Heart left ventricle (tissue), 13 donors: ENCODE data around the gene SLC41A1.

Experiments used
- CTCF ChIP-seq, 12 donors: fragments of 200-600 bp; sonication (generic) in 4 of 12; IDR thresholded peaks; one replicate each; pipeline versions ENCODE4 v1.5.0 to v1.8.0; 2018 to 2022; ENCODE audit warnings: antibody characterized with exemption in 12 of 12, mild to moderate bottlenecking in 5 of 12
- POLR2A ChIP-seq, 2 donors: fragments of 450-650 bp; IDR thresholded peaks; one replicate each; pipeline ENCODE4 v1.6.1; 2017; ENCODE audit warnings: antibody characterized with exemption in 2 of 2, mild to moderate bottlenecking in 2 of 2, moderate library complexity in 2 of 2
- donor health status: ischemic (EF 13 %, LVEDD 7.1; RV severe dilation, severe dysfunction).
- donor health status: DM: no; HTN: yes; CAD: no.
- donor health status: DM: no; HTN: no; CAD: no.
- donor health status: ischemic (EF 25% LVEDD 6.9; RV normal size, moderate dysfunction).
- donor health status: ischemic (EF 25% LVEDD 5.7; RV mildly dilated, moderate dysfunction).
- donor health status: ischemic (EF 35%, LVEDD 5.7; RV mildly dilated, moderate dysfunction).
- donor health status: nonischemic (EF 11% LVEDD 7.7; RV severe dilation, severe dysfunction).
- donor health status: DM: yes; HTN: yes; CAD: no.
- donor health status: PGD.
- donor health status: ischemic (EF 29% LVEDD 5.4; RV normal size, mild dysfunction).
- donor health status: nonischemic (EF 23%, LVEDD 6.1; RV moderate dilation, normal function).

GRCh38 chr1:205803986-205804385 is 9.0 kb downstream of the SLC41A1 start:
- TF ChIP-seq CTCF (IDR thresholded peaks at IDR 0.05) (no peak), POLR2A (IDR thresholded peaks at IDR 0.05) (no peak)
